ENCODE measurements around the gene ELFN1.

GRCh38 chr7:1641173-1641572 lies 28.9 kb upstream of the ELFN1 start:
- TF ChIP-seq POLR2AphosphoS5 (IDR thresholded peaks at IDR 0.05; ENCODE audit: insufficient read depth in 1 of 2, low read depth in 1 of 2) (no peak), CTCF (IDR thresholded peaks at IDR 0.05) (no peak), POLR2A (IDR thresholded peaks at IDR 0.05) (no peak)
